ENCODE data around the gene OR11G2.
"Not testable (repeated sequence)": the region's sequence is repeated elsewhere in the genome, so short reads cannot be mapped to it uniquely, and the experiment has no call there.

Gene OR11G2

GRCh38 chr14:20190596-20190995 is at the start of gene OR11G2:
TSS of gene OR11G2 (plus strand) at chr14:20190896. CDS start at chr14:20197438, 6,542 bp downstream.
- no peak for DNase-seq

GRCh38 chr14:20143911-20144310 is 46.8 kb upstream of the OR11G2 start:
- DNase-seq: no peak

- no peak for DNase-seq
Observed at GRCh38 chr14:20144820-20145219, 45.9 kb upstream of the OR11G2 start.

GRCh38 chr14:20164462-20164861 is 26.2 kb upstream of the OR11G2 start:
- no peak for DNase-seq

GRCh38 chr14:20167091-20167490 is 23.6 kb upstream of the OR11G2 start:
- no peak for DNase-seq

- not testable (repeated sequence) for DNase-seq
Observed at GRCh38 chr14:20169852-20170251, 20.8 kb upstream of the OR11G2 start.

GRCh38 chr14:20174205-20174604 is 16.5 kb upstream of the OR11G2 start:
- not testable (repeated sequence) for DNase-seq

- DNase-seq: no peak
Observed at GRCh38 chr14:20176330-20176729, 14.4 kb upstream of the OR11G2 start.

- DNase-seq: no peak
Observed at GRCh38 chr14:20177433-20177974, 13.2 kb upstream of the OR11G2 start.

GRCh38 chr14:20179218-20179617 is 11.5 kb upstream of the OR11G2 start:
- DNase-seq: no peak

- no peak for DNase-seq
Observed at GRCh38 chr14:20179880-20180279, 10.8 kb upstream of the OR11G2 start.

GRCh38 chr14:20180486-20180885 is 10.2 kb upstream of the OR11G2 start:
- no peak for DNase-seq

- no peak for DNase-seq
Observed at GRCh38 chr14:20184181-20184580, 6.5 kb upstream of the OR11G2 start.

GRCh38 chr14:20191396-20191795 is 700 bp downstream of the OR11G2 start:
- DNase-seq: no peak

- DNase-seq: no peak
Observed at GRCh38 chr14:20194101-20194500, 3.4 kb downstream of the OR11G2 start.

GRCh38 chr14:20195170-20195569 is 4.5 kb downstream of the OR11G2 start:
- not testable (repeated sequence) for DNase-seq

- DNase-seq: no peak
Observed at GRCh38 chr14:20195911-20196310, 5.2 kb downstream of the OR11G2 start.

- DNase-seq: no peak
Observed at GRCh38 chr14:20197459-20197858, 6.8 kb downstream of the OR11G2 start.

GRCh38 chr14:20198991-20199390 is 8.3 kb downstream of the OR11G2 start:
- DNase-seq: no peak

GRCh38 chr14:20204721-20205120 is 14.0 kb downstream of the OR11G2 start:
- no peak for DNase-seq

GRCh38 chr14:20209595-20209994 is 18.9 kb downstream of the OR11G2 start:
- no peak for DNase-seq

GRCh38 chr14:20212406-20212805 is 21.7 kb downstream of the OR11G2 start:
- not testable (repeated sequence) for DNase-seq

GRCh38 chr14:20215196-20215595 is 24.5 kb downstream of the OR11G2 start:
- no peak for DNase-seq

GRCh38 chr14:20219033-20219432 is 28.3 kb downstream of the OR11G2 start:
- no peak for DNase-seq

- no peak for DNase-seq
Observed at GRCh38 chr14:20223410-20223809, 32.7 kb downstream of the OR11G2 start, which contains the start of gene OR11H6. TSS of gene OR11H6 (plus strand) at chr14:20223710. CDS start at chr14:20223710, 0 bp downstream.
